Omental fat pad (tissue), 4 donors: ENCODE results near the gene IL31. TPM values are rescaled to one million over a fixed set of nuclear protein-coding genes. Genes with fewer than 3 reads are reported as not detected.

ENCODE experiments used
- ATAC-seq: fragments of 150-250 bp; one replicate; pipeline ENCODE4 v1.9.1; 2016; ENCODE audit warnings: mild to moderate bottlenecking, moderate library complexity; ENCODE audit not compliant: low FRiP score
- DNase-seq: peaks from one replicate; pipeline ENCODE4 v3.0.0-alpha.2; 2019; ENCODE audit warnings: low spot score
- small RNA-seq: library from RNA; depleted of rRNA; stranded (forward); fragments of <200 nt; gene quantifications from one replicate; pipeline ENCODE3, GENCODE V24; 2016
- total RNA-seq, 4 donors: library from RNA; depleted of rRNA; stranded (reverse); fragments of >200 nt; gene quantifications; one replicate each; pipeline ENCODE4 v1.1.0, GENCODE V29; 2016
- TF ChIP-seq, protein P1 (sequence below), 3 donors: fragments of 450-650 bp; IDR thresholded peaks; one replicate each; pipeline ENCODE4 v1.5.1; 2016 to 2017; ENCODE audit warnings: antibody characterized with exemption in 3 of 3, mild to moderate bottlenecking in 3 of 3, moderate library complexity in 2 of 3

The IL31 gene
- total RNA-seq, 4 donors from 2014 or later: not detected

DNA sequence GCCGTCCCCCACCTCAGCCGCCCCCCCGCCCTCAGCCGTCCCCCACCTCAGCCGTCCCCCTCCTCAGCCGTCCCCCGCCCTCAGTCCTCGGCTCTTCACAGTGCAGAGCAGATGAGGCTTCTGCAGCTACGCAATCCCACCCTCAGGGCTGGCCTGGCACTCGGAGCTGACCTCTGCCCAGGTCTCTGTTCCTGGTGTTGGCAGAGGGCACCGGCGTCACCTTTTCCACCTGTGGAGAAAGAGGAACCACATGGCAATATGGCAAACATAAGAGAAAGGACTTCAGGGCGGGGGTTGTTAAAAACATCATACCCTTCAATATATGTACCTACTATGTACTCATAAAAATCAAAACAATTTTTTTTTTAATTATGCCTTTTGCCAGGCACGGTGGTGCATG lies 49.7 kb downstream of the IL31 start:
- DNase-seq: no peak
- TF ChIP-seq, protein P1, sequence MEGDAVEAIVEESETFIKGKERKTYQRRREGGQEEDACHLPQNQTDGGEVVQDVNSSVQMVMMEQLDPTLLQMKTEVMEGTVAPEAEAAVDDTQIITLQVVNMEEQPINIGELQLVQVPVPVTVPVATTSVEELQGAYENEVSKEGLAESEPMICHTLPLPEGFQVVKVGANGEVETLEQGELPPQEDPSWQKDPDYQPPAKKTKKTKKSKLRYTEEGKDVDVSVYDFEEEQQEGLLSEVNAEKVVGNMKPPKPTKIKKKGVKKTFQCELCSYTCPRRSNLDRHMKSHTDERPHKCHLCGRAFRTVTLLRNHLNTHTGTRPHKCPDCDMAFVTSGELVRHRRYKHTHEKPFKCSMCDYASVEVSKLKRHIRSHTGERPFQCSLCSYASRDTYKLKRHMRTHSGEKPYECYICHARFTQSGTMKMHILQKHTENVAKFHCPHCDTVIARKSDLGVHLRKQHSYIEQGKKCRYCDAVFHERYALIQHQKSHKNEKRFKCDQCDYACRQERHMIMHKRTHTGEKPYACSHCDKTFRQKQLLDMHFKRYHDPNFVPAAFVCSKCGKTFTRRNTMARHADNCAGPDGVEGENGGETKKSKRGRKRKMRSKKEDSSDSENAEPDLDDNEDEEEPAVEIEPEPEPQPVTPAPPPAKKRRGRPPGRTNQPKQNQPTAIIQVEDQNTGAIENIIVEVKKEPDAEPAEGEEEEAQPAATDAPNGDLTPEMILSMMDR (IDR thresholded peaks at IDR 0.05): no peak
- no peak for ATAC-seq

DNA sequence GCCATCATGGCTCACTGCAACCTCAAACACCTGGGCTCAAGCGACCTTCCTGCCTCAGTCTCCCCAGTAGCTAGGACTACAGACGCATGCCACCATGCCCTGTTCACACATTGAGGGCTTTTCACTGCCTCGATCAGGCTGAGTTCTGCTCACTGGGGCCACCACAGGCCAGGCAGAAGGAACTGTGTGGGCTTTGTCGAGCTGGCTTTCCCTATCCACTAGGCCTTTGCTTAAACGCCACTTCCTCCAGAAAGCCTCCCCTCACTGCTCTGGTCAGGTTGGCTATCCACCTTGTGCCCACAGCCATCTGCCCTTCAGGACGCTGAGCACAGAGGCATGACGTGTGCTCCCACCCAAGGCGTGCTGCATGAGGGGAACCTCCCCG lies 50.3 kb downstream of the IL31 start:
- no peak for DNase-seq
- ATAC-seq: no peak
- TF ChIP-seq, protein P1 (IDR thresholded peaks at IDR 0.05): no peak

DNA sequence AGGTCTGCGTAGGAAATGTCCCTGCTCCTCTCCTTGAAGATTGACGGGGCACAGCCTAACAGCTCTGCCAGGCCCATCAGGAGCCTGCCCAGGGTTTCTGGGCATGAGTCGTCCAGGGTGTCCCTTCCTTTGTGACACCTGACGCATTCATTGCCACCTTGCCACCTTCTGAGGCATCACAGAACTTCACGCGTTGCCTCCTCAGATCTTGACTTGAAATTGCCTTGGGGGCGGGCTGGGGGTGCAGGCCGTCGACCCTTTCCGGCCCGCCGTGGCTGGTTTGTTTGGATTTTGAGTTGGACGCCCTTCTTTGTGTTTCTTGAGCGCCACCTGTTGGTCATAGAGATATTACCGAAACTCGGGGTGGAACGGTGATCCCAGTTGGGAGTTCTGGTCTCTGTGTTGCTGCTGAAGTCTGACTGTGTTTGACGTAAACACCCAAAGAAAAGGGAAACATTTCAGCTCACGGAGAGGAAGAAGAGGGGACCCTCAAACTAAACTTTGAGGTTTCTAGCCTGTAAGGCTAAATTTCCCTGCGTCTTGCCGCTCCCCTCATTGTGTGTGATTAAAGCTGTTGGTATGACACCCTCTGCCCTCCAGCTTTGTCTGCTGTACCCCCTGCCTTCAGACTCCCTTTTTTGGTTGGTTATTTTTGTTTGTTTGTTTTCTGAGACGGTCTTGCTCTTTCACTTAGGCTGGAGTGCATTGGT lies 50.8 kb downstream of the IL31 start:
- DNase-seq: peak; percentile 61
- ATAC-seq: peak; percentile 35
- TF ChIP-seq, protein P1 (IDR thresholded peaks at IDR 0.05): peak in 1 of 3 donors; percentile 88

Small RNAs within 50 kb of the gene (small RNA-seq; reads per million reads assigned to genes)
- not detected for gene DIABLO

Other genes with a start within 250 kb of the IL31 start
- gene BCL7A, start 152.3 kb downstream of the IL31 start, total RNA-seq: 1 to 10 TPM; 2.8 to 4.9 (median 3.4) TPM
- 10 to 100 TPM; 17.4 to 49.6 (median 32.6) TPM for gene MLXIP, start 95.5 kb downstream of the IL31 start, total RNA-seq
- 1 to 10 TPM in 2 of 4 donors, under 1 TPM in 1, not detected in 1; 0.84 to 1.6 (median 1.1) TPM for gene LRRC43, start 8.9 kb upstream of the IL31 start, total RNA-seq
- under 1 TPM in 2 of 4 donors, not detected in 2; 0.24 to 0.37 TPM for gene B3GNT4, start 29.5 kb upstream of the IL31 start, total RNA-seq
- gene DIABLO, start 51.8 kb upstream of the IL31 start, total RNA-seq: 10 to 100 TPM; 40.7 to 54.3 (median 48.7) TPM
- 10 to 100 TPM in 3 of 4 donors, 1 to 10 TPM in 1; 8.7 to 17.7 (median 11.0) TPM for gene VPS33A, start 92.3 kb upstream of the IL31 start, total RNA-seq
- 100 to 1,000 TPM in 1 of 4 donors, 10 to 100 TPM in 3; 72.8 to 189 (median 91.7) TPM for gene CLIP1, start 248.4 kb upstream of the IL31 start, total RNA-seq